CD4-positive, alpha-beta T cell treated with Interleukin-2 at 100 ng/mL for 4 hours (primary cell): ENCODE data around the gene SLC7A11.

Experiments used
- DNase-seq: peaks from one replicate; pipeline ENCODE4 v3.0.0-alpha.2; 2020; ENCODE audit warnings: low spot score

The SLC7A11 gene

GRCh38 chr4:138242076-138242833, at the start of gene SLC7A11:
Gene SLC7A11, minus strand, starts transcription at chr4:138242349. Its CDS starts 280 bp downstream, at chr4:138242069.
- peak; percentile 36 for DNase-seq

DNA sequence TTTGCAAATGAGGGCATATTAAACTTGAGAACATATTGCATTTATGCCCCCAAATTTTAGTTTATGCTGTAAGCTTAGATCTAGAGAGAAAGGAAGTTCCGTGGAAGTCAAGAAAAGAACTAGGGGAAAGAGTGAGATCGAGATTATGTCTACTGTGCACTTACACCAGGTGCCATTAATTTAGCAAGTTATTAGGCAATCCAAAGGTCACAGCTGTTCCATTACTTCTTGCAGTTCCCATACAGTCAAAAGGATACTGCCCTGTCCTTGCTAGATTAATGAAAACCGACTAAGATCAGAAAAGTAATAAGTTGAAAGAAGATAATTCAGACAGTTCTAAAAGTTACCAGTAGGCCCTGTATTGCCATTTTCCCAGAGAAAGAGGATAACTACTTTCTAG, 49.3 kb upstream of the SLC7A11 start:
- DNase-seq = no peak

DNA sequence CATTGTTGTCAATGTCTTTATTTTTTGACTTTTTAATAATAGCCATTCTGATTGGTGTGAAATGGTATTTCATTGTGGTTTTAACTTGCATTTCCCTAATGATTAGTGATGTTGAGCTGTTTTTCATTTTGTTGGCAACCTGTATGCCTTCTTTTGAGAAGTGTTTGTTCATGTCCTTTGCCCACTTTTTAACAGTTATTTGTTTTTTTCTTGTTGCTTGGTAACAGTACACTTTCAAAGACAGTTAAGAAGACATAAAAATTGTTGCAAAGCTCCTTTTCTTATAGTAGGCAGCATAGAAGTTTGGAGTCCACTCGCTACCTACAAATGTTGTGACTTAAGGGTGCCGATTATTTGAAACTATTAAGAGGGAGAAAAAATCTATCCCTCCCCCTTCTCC, 48.7 kb upstream of the SLC7A11 start:
- DNase-seq = no peak

GRCh38 chr4:138279286-138279685, 37.1 kb upstream of the SLC7A11 start:
- DNase-seq = no peak

GRCh38 chr4:138277133-138277532, 35.0 kb upstream of the SLC7A11 start:
- DNase-seq = no peak

DNA sequence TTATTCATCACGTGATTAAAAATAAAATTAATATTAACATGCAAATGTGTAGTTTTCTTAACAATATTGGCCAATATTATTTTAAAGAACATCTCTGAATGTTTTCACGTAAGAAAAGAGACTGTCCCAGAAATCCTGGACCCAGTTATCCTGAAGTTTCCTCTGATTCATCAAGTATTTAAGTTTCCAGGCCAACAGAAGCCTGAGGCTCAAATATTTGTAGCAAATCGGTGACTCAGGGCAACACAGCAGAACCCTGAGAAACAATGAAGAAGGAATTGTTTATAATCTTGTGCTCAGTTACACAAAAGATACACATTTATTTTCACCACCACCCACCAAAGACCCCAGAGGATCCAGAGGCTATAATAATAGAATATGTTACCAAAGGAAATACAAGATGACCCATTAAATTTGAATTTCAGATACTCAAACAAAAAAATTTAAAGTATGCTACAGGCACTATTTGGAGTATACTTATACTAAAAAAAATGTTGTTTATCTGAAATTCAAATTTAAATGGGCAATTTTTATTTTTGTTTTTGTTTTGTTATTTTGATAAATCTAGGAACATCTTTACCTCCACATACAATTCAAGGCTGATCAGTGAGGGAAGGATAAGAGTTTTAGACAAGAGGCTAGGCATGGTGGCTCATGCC, 33.9 kb upstream of the SLC7A11 start:
- DNase-seq = no peak

- no peak for DNase-seq
These were observed 33.1 kb upstream of the SLC7A11 start for GRCh38 chr4:138275216-138275615.

- DNase-seq = no peak
These were observed 27.0 kb upstream of the SLC7A11 start for GRCh38 chr4:138269175-138269574.

- DNase-seq = no peak
These were observed 25.7 kb upstream of the SLC7A11 start for GRCh38 chr4:138267835-138268234.

GRCh38 chr4:138266948-138267347, 24.8 kb upstream of the SLC7A11 start:
- DNase-seq = no peak

- no peak for DNase-seq
These were observed 21.2 kb upstream of the SLC7A11 start for GRCh38 chr4:138263247-138263816.

- no peak for DNase-seq
These were observed 20.3 kb upstream of the SLC7A11 start for GRCh38 chr4:138262469-138262868.

DNA sequence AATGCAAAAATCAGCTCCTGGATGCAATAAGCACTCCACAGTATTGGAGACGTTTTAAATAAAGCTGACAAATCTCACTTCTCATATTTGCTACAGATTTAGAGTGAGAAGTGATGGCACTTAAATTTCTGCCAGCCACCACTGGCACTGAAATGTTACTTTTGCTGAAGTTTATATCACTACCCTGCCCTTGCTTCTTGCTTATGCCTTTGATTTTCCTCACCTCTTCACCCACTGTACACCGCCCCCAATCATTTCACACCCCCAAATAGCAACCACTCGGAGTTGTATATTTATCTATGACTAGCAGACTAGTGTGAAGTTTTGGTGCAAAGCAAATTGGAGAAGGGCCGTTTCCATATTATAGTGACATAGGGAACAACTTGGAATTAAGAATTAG, 19.9 kb upstream of the SLC7A11 start:
- DNase-seq = no peak

GRCh38 chr4:138259824-138260223, 17.7 kb upstream of the SLC7A11 start:
- no peak for DNase-seq

GRCh38 chr4:138259271-138259670, 17.1 kb upstream of the SLC7A11 start:
- no peak for DNase-seq

- no peak for DNase-seq
These were observed 14.5 kb upstream of the SLC7A11 start for GRCh38 chr4:138256608-138257007.

- DNase-seq = no peak
These were observed 13.9 kb upstream of the SLC7A11 start for GRCh38 chr4:138255917-138256597.

DNA sequence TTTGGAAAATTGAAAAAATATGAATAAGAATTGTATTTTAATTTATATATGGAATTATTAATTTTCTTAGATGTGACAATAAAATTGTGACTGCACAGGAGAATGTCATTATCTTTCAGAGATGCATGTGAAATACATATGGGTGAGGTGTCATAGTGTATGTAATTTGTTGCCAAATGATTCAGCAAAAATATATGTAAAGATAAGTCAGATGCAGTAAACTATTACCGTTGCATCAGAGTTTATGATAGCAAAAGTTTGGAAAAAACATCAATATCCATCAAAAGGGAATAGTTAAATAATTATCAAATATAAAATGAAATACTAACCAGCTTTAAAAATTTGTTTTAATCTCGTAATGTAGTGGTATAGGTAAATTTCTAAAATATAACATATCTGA, 10.4 kb upstream of the SLC7A11 start:
- no peak for DNase-seq

DNA sequence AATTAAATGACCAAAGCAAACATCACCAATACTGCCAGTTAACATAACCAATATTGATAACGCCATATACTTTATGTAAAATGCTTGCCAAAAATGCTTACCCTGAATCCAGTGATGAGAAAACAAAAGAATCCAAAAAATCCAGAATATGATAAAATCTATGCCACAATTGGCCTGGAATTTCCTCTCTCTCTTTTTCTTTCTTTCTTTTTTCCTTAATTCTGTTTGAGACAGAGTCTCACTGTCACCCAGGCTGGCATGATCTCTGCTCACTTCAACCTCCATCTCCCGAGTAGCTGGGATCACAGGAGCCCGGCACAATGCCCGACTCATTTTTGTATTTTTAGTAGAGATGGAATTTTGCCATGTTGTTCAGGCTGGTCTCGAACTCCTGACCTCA, 9.8 kb upstream of the SLC7A11 start:
- no peak for DNase-seq

DNA sequence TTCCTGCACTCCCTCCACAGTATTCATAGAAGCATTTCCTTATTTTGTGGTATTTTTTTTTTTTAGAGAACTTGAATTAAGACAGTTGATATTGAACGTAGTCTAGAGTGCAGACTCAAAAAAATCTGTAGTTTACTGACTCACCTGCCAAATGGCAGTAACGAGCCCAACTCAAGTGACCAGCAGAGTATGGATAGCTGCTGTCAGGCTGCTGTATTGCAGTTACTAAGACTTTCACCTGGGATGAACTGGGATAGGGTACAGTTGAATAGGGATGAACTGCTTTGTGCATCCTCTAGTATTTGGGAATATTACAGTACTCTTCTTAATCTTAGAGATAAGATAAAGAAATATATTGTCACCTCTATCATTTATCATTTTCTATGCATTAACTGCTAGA, 7.0 kb upstream of the SLC7A11 start:
- DNase-seq = no peak

DNA sequence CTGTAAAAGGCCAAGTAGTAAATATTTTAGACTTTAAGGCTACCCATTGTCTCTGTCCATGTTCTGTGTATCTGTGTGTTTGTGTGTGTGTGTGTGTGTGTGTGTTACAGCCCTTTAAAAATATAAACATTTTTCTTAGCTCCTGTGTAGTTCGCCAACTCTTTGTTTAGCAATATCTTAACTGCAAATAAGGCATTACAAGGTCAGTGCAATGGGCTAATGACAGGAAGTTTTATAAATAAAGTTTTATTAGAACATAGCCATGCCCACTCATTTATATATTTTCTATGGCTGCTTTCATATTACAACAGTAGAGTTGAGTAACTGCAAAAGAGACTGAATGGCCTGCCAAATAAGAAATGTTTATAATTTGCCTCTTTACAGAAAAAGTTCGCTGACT, 5.9 kb upstream of the SLC7A11 start:
- DNase-seq = no peak

DNA sequence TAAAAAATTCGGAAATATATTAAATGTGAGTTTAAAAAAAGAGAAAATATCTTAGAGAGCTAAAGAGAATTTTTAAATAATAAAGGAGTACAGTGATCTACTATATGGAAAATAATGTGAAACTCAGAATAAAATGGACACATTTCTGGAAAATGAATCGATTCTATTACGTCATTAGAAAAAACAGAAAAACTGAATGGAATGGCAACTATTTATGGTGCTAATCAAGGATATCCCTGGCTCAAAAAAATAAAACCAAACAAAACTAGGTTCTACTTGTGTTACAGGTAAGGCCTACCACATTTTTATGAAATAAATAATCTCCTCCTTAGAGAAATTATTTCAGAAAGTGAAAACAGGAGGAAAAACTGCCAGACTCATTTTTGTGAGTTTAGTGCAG, 5.5 kb upstream of the SLC7A11 start:
- DNase-seq = no peak

DNA sequence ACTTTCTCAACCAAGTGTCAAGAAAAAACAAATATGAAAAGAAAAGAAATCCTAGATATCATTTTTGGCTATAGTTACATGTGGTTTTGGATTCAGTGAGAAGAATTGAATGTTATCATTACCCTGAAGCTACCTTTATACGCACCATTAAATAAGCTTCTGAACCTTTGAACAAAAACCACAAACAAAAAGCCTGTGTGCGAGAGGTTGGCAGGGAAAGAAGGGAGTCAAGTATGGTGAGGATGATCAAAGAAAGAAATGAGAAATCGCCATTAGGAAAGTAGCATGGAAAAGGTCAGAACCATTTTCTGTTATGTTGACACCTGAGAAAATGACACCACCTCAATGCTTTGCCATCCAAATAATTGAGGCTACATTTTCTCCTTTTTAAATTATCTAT, 1.2 kb upstream of the SLC7A11 start:
- DNase-seq = no peak
